GM20000 (cell line): ENCODE data around the gene LRRIQ3.

ENCODE experiments used
- DNase-seq: peaks from one replicate; pipeline ENCODE4 v3.0.0; 2012; ENCODE audit warnings: low spot score
- CTCF ChIP-seq: IDR thresholded peaks from 2 replicates; pipeline ENCODE4 v1.5.1; 2012; ENCODE audit warnings: mild to moderate bottlenecking, control low read depth; ENCODE audit errors: extremely low read depth, missing control alignments

LRRIQ3 gene

DNA sequence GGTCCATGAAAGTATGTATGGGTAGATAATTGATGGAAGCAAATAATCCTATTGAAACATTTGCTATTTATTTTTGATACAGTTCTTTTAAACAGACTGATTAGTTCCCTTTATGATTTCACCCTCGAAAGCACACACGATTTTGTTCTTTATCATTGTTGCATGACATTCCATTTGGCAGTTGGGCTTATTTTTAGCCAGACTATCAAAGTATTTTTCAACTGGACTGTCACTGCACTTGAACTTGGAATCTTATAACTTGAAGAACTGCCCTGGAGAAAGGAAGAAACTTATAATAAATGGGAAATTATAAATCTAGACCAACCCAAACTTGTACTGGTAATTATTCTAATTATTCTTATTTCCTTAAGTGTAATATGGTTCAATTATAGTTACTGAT, 37.2 kb upstream of the LRRIQ3 start, which contains the start of gene TNNI3K:
Gene TNNI3K, plus strand, starts transcription at position 235 of the 400 bp plus-strand sequence. Its CDS starts 65 bp downstream, at position 300.
- TF ChIP-seq CTCF = no peak
- DNase-seq = no peak

- no peak for TF ChIP-seq CTCF
- DNase-seq = no peak
These were observed 25.5 kb upstream of the LRRIQ3 start for GRCh38 chr1:74223453-74223852.

- TF ChIP-seq CTCF = no peak
- DNase-seq = no peak
These were observed 24.7 kb upstream of the LRRIQ3 start for GRCh38 chr1:74222701-74223100.

DNA sequence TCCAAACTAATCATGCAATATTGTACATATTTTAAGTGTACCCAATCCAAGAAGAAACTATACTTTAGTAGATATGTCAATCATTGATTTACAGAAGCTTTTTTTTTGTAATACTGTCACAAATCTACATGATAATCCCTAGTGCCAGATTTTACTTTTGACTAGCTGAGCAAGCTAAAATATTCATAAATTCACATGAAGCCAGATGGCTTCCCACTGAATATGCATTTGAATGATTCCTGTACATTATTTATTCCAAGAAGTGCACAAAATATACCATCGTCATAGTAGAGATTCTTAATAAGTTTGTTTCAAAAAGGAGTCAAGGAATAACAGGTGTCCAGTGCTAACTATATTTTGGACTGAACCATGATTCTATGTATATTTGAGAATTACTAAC, 17.3 kb upstream of the LRRIQ3 start:
- TF ChIP-seq CTCF = no peak
- DNase-seq = no peak

GRCh38 chr1:74205266-74205665, 7.3 kb upstream of the LRRIQ3 start:
- DNase-seq = no peak
- TF ChIP-seq CTCF = no peak

DNA sequence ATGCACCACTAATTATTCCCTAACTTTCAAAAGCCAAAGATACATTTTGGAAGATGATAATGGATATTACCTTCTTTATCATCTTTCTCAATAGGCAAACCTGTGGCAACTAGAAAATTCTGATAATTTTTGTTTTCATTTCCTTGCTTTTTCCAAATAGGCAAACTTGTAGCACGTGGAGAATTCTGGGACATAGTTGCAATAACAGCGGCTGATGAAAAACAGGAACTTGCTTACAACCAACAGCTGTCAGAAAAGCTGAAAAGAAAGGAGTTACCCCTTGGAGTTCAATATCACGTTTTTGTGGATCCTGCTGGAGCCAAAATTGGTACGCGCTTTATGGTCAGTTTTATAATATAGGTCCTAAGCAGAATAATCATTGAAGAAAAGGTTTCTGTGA, 1.5 kb upstream of the LRRIQ3 start:
- DNase-seq = no peak
- no peak for TF ChIP-seq CTCF

- TF ChIP-seq CTCF = no peak
- DNase-seq = peak; percentile 3
These were observed 721 bp downstream of the LRRIQ3 start for GRCh38 chr1:74197255-74197654.
